ENCODE data around the gene PSAP. TPM values are rescaled to one million over a fixed set of nuclear protein-coding genes. Genes with fewer than 3 reads are reported as not detected.

The PSAP gene
- total RNA-seq, 2 donors from 2014 or later, result 1,145 to 1,486 TPM

DNA sequence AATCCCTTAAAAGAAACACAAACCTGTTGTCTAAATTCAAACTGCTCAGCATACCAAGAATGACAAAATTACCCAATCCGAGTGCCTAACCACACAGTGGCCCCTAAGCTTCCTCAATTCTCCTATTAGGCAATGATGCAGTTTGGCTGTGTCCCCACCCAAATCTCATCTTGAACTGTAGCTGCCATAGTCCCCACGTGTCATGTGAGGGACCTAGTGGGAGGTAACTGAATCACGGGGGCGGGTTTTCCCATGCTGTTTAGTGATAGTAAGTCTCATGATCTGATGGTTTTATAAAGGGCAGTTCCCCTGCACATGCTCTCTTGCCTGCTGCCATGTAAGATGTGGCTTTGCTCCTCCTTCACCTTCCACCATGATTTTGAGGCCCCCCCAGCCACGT lies 21.9 kb downstream of the PSAP start:
- Histone ChIP-seq H3K4me1 (peaks cover 0 to 15% of the 10 kb centered on the region in 2 donors), H3K27ac (no peak overlapping the region)

DNA sequence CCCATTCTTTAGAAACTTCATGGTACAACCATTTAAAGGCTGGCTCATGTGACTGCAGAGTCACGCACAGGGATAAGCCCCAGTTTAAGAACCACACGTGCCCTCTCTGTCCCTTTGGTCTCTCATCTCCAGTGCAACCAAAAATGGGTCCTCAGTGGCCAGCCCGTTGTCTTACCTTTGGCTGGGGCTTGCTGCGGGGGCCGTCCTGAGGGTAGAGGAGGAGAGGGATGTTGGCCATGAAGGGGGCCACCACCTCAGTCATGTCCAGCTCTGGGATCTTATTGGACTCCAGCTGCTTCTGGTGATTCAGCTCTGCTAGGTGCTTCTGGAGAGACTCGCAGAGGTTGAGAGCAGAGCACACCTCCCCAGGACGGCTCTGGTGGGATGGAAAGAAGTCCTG lies 22.3 kb downstream of the PSAP start:
- Histone ChIP-seq H3K4me1 (peaks cover 0 to 11% of the 10 kb centered on the region in 2 donors), H3K9me3 (no peaks in the 10 kb centered on the region), H3K4me3 (no peak overlapping the region), H3K27me3 (no peaks in the 10 kb centered on the region), H3K36me3 (peaks cover 97% of the 10 kb centered on the region), H3K27ac (no peak overlapping the region)
- TF ChIP-seq, protein P1, sequence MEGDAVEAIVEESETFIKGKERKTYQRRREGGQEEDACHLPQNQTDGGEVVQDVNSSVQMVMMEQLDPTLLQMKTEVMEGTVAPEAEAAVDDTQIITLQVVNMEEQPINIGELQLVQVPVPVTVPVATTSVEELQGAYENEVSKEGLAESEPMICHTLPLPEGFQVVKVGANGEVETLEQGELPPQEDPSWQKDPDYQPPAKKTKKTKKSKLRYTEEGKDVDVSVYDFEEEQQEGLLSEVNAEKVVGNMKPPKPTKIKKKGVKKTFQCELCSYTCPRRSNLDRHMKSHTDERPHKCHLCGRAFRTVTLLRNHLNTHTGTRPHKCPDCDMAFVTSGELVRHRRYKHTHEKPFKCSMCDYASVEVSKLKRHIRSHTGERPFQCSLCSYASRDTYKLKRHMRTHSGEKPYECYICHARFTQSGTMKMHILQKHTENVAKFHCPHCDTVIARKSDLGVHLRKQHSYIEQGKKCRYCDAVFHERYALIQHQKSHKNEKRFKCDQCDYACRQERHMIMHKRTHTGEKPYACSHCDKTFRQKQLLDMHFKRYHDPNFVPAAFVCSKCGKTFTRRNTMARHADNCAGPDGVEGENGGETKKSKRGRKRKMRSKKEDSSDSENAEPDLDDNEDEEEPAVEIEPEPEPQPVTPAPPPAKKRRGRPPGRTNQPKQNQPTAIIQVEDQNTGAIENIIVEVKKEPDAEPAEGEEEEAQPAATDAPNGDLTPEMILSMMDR (IDR thresholded peaks at IDR 0.05), result no peak
- no peak for DNase-seq (ENCODE audit: low spot score)

More for the DNA sequence above, 21.9 kb downstream of the PSAP start:
- DNase-seq (ENCODE audit: low spot score), result peak; percentile 76
- Histone ChIP-seq H3K9me3 (no peaks in the 10 kb centered on the region), H3K4me3 (no peak overlapping the region), H3K36me3 (peaks cover 97% of the 10 kb centered on the region), H3K27me3 (no peaks in the 10 kb centered on the region)
- TF ChIP-seq, protein P1 (IDR thresholded peaks at IDR 0.05), result no peak

DNA sequence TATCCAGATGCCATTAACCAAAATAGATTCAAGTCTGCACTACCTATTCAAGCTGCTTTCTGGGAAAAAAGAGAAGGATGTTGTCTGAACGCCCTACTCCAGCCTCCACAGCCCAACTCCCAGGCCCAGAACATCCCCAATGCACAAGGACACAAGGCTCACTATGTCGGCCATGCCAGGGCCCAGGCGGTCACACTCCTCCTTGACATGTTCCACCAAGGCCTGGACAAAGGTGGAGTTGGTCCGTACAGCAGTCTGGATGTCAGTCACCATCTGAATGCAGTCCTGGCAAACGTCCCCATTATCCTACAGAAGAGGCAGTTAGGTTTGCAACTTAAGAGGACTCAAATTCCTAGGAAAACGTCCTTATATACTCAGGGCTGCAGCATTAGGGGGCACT lies 23.2 kb downstream of the PSAP start:
- H3K4me1 ChIP-seq, result peaks cover 0 to 4% of the 10 kb centered on the region in 2 donors
- no peaks in the 10 kb centered on the region for H3K9me3 ChIP-seq
- H3K4me3 ChIP-seq, result no peak overlapping the region
- H3K27me3 ChIP-seq, result no peaks in the 10 kb centered on the region
- no peak overlapping the region for H3K27ac ChIP-seq
- TF ChIP-seq, protein P1 (IDR thresholded peaks at IDR 0.05), result no peak
- H3K36me3 ChIP-seq, result peaks cover 98% of the 10 kb centered on the region
- DNase-seq (ENCODE audit: low spot score), result no peak

DNA sequence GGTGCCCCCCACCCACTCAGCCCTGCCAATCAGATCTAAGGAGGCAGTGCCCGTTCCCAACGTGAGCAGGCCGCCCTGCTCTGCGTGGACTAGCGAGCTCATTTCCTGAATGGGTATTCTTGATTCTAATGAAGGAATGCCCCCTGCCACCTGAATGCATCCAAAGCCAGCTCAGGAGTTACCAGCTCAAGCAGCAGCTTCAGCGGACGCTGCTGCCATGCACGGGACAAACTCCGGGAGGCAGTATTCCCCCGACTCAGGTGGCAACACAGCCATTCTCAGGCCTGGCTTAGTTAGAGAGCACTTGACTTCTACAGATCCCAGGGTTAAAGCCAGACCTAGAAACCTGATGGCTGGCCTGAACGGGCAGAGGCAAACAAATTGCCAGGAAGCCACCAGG lies 25.8 kb downstream of the PSAP start:
- H3K27ac ChIP-seq, result no peak overlapping the region
- H3K36me3 ChIP-seq, result peaks cover 100% of the 10 kb centered on the region
- no peaks in the 10 kb centered on the region for H3K27me3 ChIP-seq
- TF ChIP-seq, protein P1 (IDR thresholded peaks at IDR 0.05), result no peak
- no peaks in the 10 kb centered on the region for H3K4me1 ChIP-seq
- no peak for DNase-seq (ENCODE audit: low spot score)
- H3K9me3 ChIP-seq, result no peaks in the 10 kb centered on the region
- no peak overlapping the region for H3K4me3 ChIP-seq

DNA sequence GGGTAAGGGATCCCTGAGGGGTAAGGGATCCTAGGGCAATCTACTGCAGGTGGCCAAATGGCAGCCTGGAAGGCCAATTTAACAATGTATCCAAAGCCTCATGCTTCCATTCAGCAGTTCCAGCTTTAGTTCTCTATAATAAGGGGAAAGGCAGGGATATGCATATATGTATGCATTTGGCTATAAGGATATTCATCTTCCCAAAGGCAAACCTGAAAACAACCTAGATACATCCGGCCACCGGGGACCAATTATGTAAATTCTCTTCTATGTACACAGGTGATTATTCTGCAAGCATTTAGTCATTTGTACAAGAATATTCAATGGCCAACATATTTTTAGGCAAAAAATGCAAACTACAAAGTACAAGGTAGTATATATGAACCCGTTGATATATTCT lies 26.7 kb downstream of the PSAP start:
- Histone ChIP-seq H3K27ac (no peak overlapping the region), H3K9me3 (no peaks in the 10 kb centered on the region), H3K27me3 (no peaks in the 10 kb centered on the region), H3K4me1 (no peaks in the 10 kb centered on the region), H3K4me3 (no peak overlapping the region), H3K36me3 (peaks cover 100% of the 10 kb centered on the region)
- TF ChIP-seq, protein P1 (IDR thresholded peaks at IDR 0.05), result no peak
- DNase-seq (ENCODE audit: low spot score), result no peak

DNA sequence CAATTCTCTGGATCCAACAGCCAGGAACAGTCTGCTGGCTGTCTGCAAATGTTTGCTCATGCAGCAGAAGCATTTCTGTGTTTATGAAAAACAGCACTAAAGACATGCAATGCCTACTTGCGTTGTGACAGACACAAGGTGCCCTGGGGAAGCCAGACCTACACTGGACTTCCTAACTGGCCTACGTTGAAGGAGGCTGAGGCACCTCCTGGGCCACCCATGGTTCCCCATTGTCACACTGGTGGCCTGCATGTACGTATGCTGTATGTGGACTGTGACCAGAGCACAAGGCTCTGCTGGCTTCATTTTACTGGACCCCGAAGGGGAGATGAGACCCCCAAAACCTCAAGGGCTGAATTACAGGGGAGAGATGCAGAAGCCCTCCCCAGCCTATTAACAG lies 27.7 kb downstream of the PSAP start:
- H3K27ac ChIP-seq, result no peak overlapping the region
- H3K36me3 ChIP-seq, result peaks cover 100% of the 10 kb centered on the region
- TF ChIP-seq, protein P1 (IDR thresholded peaks at IDR 0.05), result no peak
- H3K9me3 ChIP-seq, result no peaks in the 10 kb centered on the region
- peaks cover 0 to 9% of the 10 kb centered on the region in 2 donors for H3K4me1 ChIP-seq
- H3K4me3 ChIP-seq, result no peak overlapping the region
- DNase-seq (ENCODE audit: low spot score), result no peak
- H3K27me3 ChIP-seq, result no peaks in the 10 kb centered on the region

Measured in right atrium auricular region (tissue), 2 donors.